Measurements from ENCODE around the gene RAPGEF5.
A peak's percentile ranks its signal among the peaks of the same experiment; 100 is the strongest.

The RAPGEF5 gene

GRCh38 chr7:22252936-22253536 is 103.9 kb downstream of the RAPGEF5 start:
- no peak for TF ChIP-seq CTCF (IDR thresholded peaks at IDR 0.05; ENCODE audit: insufficient read depth, missing control alignments)
- no peak for DNase-seq (ENCODE audit: insufficient read length, low spot score)
- FAIRE-seq, result no peak

GRCh38 chr7:22252016-22252415 is 104.9 kb downstream of the RAPGEF5 start:
- no peak for DNase-seq (ENCODE audit: insufficient read length, low spot score)
- no peak for FAIRE-seq
- no peak for TF ChIP-seq CTCF (IDR thresholded peaks at IDR 0.05; ENCODE audit: insufficient read depth, missing control alignments)

- no peak for FAIRE-seq
- DNase-seq (ENCODE audit: insufficient read length, low spot score), result no peak
- TF ChIP-seq CTCF (IDR thresholded peaks at IDR 0.05; ENCODE audit: insufficient read depth, missing control alignments), result no peak
Observed at GRCh38 chr7:22251281-22251680, 105.7 kb downstream of the RAPGEF5 start.

- TF ChIP-seq CTCF (IDR thresholded peaks at IDR 0.05; ENCODE audit: insufficient read depth, missing control alignments), result no peak
- FAIRE-seq (no peak), DNase-seq (ENCODE audit: insufficient read length, low spot score) (no peak)
Observed at GRCh38 chr7:22250390-22250789, 106.6 kb downstream of the RAPGEF5 start.

- peak; percentile 41 for FAIRE-seq
- DNase-seq (ENCODE audit: insufficient read length, low spot score), result no peak
- TF ChIP-seq CTCF (IDR thresholded peaks at IDR 0.05; ENCODE audit: insufficient read depth, missing control alignments), result no peak
Observed at GRCh38 chr7:22248111-22248809, 108.7 kb downstream of the RAPGEF5 start.

- no peak for DNase-seq (ENCODE audit: insufficient read length, low spot score)
- no peak for FAIRE-seq
- TF ChIP-seq CTCF (IDR thresholded peaks at IDR 0.05; ENCODE audit: insufficient read depth, missing control alignments), result no peak
Observed at GRCh38 chr7:22241805-22242390, 115.1 kb downstream of the RAPGEF5 start.

Data from D721Med (cell line).